Osteocyte (in vitro differentiated cells): Measurements from ENCODE around the gene FIBP. TPM values are rescaled to one million over a fixed set of nuclear protein-coding genes. Genes with fewer than 3 reads are reported as not detected.

Experiments
- DNase-seq: peaks from one replicate; pipeline ENCODE4 v3.0.0; 2021; ENCODE audit warnings: mixed read lengths; ENCODE audit not compliant: unreplicated experiment; ENCODE audit errors: extremely low spot score
- H3K27ac Mint-ChIP-seq: one replicate; pipeline ENCODE4 v1.8.0; 2021; ENCODE audit warnings: mild to moderate bottlenecking, mixed read lengths; ENCODE audit not compliant: unreplicated experiment
- H3K27me3 Mint-ChIP-seq: one replicate; pipeline ENCODE4 v1.8.0; 2021; ENCODE audit warnings: mixed read lengths; ENCODE audit not compliant: unreplicated experiment
- H3K36me3 Mint-ChIP-seq: one replicate; pipeline ENCODE4 v1.8.0; 2021; ENCODE audit warnings: mixed read lengths; ENCODE audit not compliant: unreplicated experiment
- H3K4me1 Mint-ChIP-seq: one replicate; pipeline ENCODE4 v1.8.0; 2021; ENCODE audit warnings: mixed read lengths; ENCODE audit not compliant: unreplicated experiment
- H3K4me3 Mint-ChIP-seq: one replicate; pipeline ENCODE4 v1.8.0; 2021; ENCODE audit warnings: mild to moderate bottlenecking, moderate library complexity, mixed read lengths; ENCODE audit not compliant: unreplicated experiment
- H3K9me3 Mint-ChIP-seq: one replicate; pipeline ENCODE4 v1.8.0; 2021; ENCODE audit warnings: mixed read lengths; ENCODE audit not compliant: unreplicated experiment
- CTCF ChIP-seq: fragments of 200-600 bp; sonication (generic); IDR thresholded peaks from 2 replicates; pipeline ENCODE4 v1.5.0; 2021; ENCODE audit warnings: antibody characterized with exemption, mild to moderate bottlenecking, moderate library complexity
- total RNA-seq: library from RNA; stranded (reverse); gene quantifications from 2 replicates; pipeline ENCODE4 v1.2.1, GENCODE V29; 2021

FIBP gene
- total RNA-seq, 1 donor from 2014 or later: 92.4 TPM

GRCh38 chr11:65918211-65919140 lies 30.2 kb upstream of the FIBP start, which contains the start of gene C11orf68:
TSS of gene C11orf68 (minus strand) at chr11:65919062. CDS start at chr11:65919031, 31 bp downstream.
- Mint-ChIP-seq H3K4me3 (peak within 1 kb of the TSS; percentile 88), H3K9me3 (no peaks in the 10 kb centered on the region), H3K27me3 (no peaks in the 10 kb centered on the region), H3K36me3 (peaks cover 22% of the 10 kb centered on the region), H3K27ac (peak within 1 kb of the TSS; percentile 98), H3K4me1 (peaks cover 44% of the 10 kb centered on the region)
- no peak for TF ChIP-seq CTCF
- DNase-seq: no peak

- no peak for DNase-seq
- Mint-ChIP-seq H3K27me3 (no peaks in the 10 kb centered on the region), H3K9me3 (no peaks in the 10 kb centered on the region), H3K27ac (peak overlapping the region; percentile 98), H3K4me3 (peak overlapping the region; percentile 82), H3K36me3 (peaks cover 14% of the 10 kb centered on the region), H3K4me1 (peaks cover 49% of the 10 kb centered on the region)
- TF ChIP-seq CTCF: no peak
These were observed 29.4 kb upstream of the FIBP start for GRCh38 chr11:65917434-65918210.

- Mint-ChIP-seq H3K4me3 (peak overlapping the region; percentile 82), H3K27ac (peak overlapping the region; percentile 98), H3K27me3 (no peaks in the 10 kb centered on the region), H3K36me3 (peaks cover 9% of the 10 kb centered on the region), H3K9me3 (no peaks in the 10 kb centered on the region), H3K4me1 (peaks cover 54% of the 10 kb centered on the region)
- no peak for DNase-seq
- no peak for TF ChIP-seq CTCF
These were observed 28.8 kb upstream of the FIBP start for GRCh38 chr11:65917077-65917433.

- peaks cover 61% of the 10 kb centered on the region for H3K4me1 Mint-ChIP-seq
- no peaks in the 10 kb centered on the region for H3K9me3 Mint-ChIP-seq
- no peaks in the 10 kb centered on the region for H3K27me3 Mint-ChIP-seq
- peaks cover 6% of the 10 kb centered on the region for H3K36me3 Mint-ChIP-seq
- DNase-seq: no peak
- no peak for TF ChIP-seq CTCF
- peak overlapping the region; percentile 82 for H3K4me3 Mint-ChIP-seq
- peak overlapping the region; percentile 98 for H3K27ac Mint-ChIP-seq
These were observed 28.1 kb upstream of the FIBP start for GRCh38 chr11:65916391-65916790.

GRCh38 chr11:65915821-65916251 lies 27.6 kb upstream of the FIBP start:
- TF ChIP-seq CTCF: no peak
- DNase-seq: peak; percentile 96
- H3K36me3 Mint-ChIP-seq: peaks cover 6% of the 10 kb centered on the region
- peaks cover 66% of the 10 kb centered on the region for H3K4me1 Mint-ChIP-seq
- peak overlapping the region; percentile 98 for H3K27ac Mint-ChIP-seq
- H3K27me3 Mint-ChIP-seq: no peaks in the 10 kb centered on the region
- no peaks in the 10 kb centered on the region for H3K9me3 Mint-ChIP-seq
- H3K4me3 Mint-ChIP-seq: peak overlapping the region; percentile 82
